AG04450 (cell line): ENCODE measurements around the gene GALT. TPM values are rescaled to one million over a fixed set of nuclear protein-coding genes. Genes with fewer than 3 reads are reported as not detected.

Experiments
- CTCF ChIA-PET: fragments of 300-600, 350-600 bp; formaldehyde crosslinking; extraction: SDS; loops from one replicate; lab custom pipeline; 2022; ENCODE audit warnings: antibody characterized with exemption, inconsistent platforms; lab: Charles Lee
- POLR2A ChIA-PET: fragments of 350-600 bp; formaldehyde crosslinking; extraction: SDS; loops from one replicate; lab custom pipeline; 2021; ENCODE audit warnings: antibody characterized with exemption, inconsistent platforms; lab: Yijun Ruan, JAX
- DNase-seq: peaks from one replicate; pipeline ENCODE4 v3.0.0-alpha.2; 2011; ENCODE audit warnings: low read depth, low spot score
- H3K27ac ChIP-seq: one replicate; pipeline ENCODE4 v1.5.1; 2012; ENCODE audit warnings: low read depth, low read length, control low read depth
- H3K27me3 ChIP-seq: one replicate; pipeline ENCODE4 v1.6.0; 2012; ENCODE audit warnings: low read length; ENCODE audit not compliant: control insufficient read depth, insufficient read depth
- H3K4me3 ChIP-seq: 2 replicates; pipeline ENCODE4 v1.5.1; 2011; ENCODE audit warnings: mild to moderate bottlenecking, low read depth, low read length, control low read depth
- H3K9me3 ChIP-seq: 2 replicates; pipeline ENCODE4 v1.5.1; 2012; ENCODE audit warnings: low read length; ENCODE audit not compliant: control insufficient read depth, insufficient read depth
- CTCF ChIP-seq: IDR thresholded peaks from 2 replicates; pipeline ENCODE4 v1.5.1; 2011; ENCODE audit warnings: low read depth, low read length, control low read depth, inconsistent platforms
- polyA plus RNA-seq: library from polyadenylated mRNA; depleted of rRNA; stranded (reverse); fragments of >200 nt; gene quantifications from 2 replicates; pipeline ENCODE4 v1.2.3, GENCODE V29; 2011

Gene GALT
- polyA plus RNA-seq, 1 experiment, result 24.8 TPM

GRCh38 chr9:34688329-34689115, 42.0 kb downstream of the GALT start:
- H3K27me3 ChIP-seq, result peaks cover 2% of the 10 kb centered on the region
- DNase-seq, result no peak
- ChIA-PET CTCF (interaction anchor here (2.2 kb wide), 1 partner anchor 14 kb away, joined by 8 read pairs; no protein-coding TSS in a partner anchor), POLR2A (no interaction called here)
- no peak overlapping the region for H3K4me3 ChIP-seq
- H3K27ac ChIP-seq, result no peak overlapping the region
- no peaks in the 10 kb centered on the region for H3K9me3 ChIP-seq
- TF ChIP-seq CTCF, result no peak

- Histone ChIP-seq H3K9me3 (no peaks in the 10 kb centered on the region), H3K27ac (no peak overlapping the region), H3K27me3 (peaks cover 2% of the 10 kb centered on the region), H3K4me3 (no peak overlapping the region)
- DNase-seq, result no peak
- no peak for TF ChIP-seq CTCF
- ChIA-PET POLR2A (no interaction called here), CTCF (interaction anchor here (2.2 to 4.3 kb wide), 2 partner anchors 12 to 13 kb away, joined by 8 to 25 read pairs; no protein-coding TSS in a partner anchor)
Observed at GRCh38 chr9:34689116-34689470, 42.6 kb downstream of the GALT start.

GRCh38 chr9:34689512-34689911, 43.0 kb downstream of the GALT start:
- POLR2A ChIA-PET, result no interaction called here
- H3K9me3 ChIP-seq, result no peaks in the 10 kb centered on the region
- no peak for TF ChIP-seq CTCF
- no peak overlapping the region for H3K27ac ChIP-seq
- CTCF ChIA-PET, result interaction anchor here (2.2 to 4.3 kb wide), 2 partner anchors 11 to 13 kb away, joined by 8 to 25 read pairs; no protein-coding TSS in a partner anchor
- no peak for DNase-seq
- H3K4me3 ChIP-seq, result no peak overlapping the region
- H3K27me3 ChIP-seq, result peaks cover 2% of the 10 kb centered on the region

GRCh38 chr9:34690983-34691935, 44.8 kb downstream of the GALT start, which contains the start of gene CCL19:
Gene CCL19, minus strand, starts transcription at chr9:34691276. Its CDS starts 137 bp downstream, at chr9:34691139.
- no peak for TF ChIP-seq CTCF
- CTCF ChIA-PET, result interaction anchor here (1.0 to 4.3 kb wide), 3 partner anchors 9 to 16 kb away, joined by 3 to 25 read pairs (median 18); no protein-coding TSS in a partner anchor
- Histone ChIP-seq H3K27me3 (peaks cover 2% of the 10 kb centered on the region), H3K4me3 (no peak within 1 kb of the TSS), H3K27ac (no peak within 1 kb of the TSS), H3K9me3 (no peaks in the 10 kb centered on the region)
- DNase-seq, result no peak
- POLR2A ChIA-PET, result no interaction called here
